Inferior parietal cortex (tissue), 1 donor: ENCODE measurements around the gene RPL18A.
"Not testable (repeated sequence)": the region's sequence is repeated elsewhere in the genome, so short reads cannot be mapped to it uniquely, and the experiment has no call there.

Experiments
- DNase-seq: peaks from one replicate; pipeline ENCODE4 v3.0.0-alpha.2; 2016; ENCODE audit errors: extremely low spot score

Gene RPL18A

GRCh38 chr19:17866964-17867486 lies 7.3 kb downstream of the RPL18A start:
- no peak for DNase-seq

DNA sequence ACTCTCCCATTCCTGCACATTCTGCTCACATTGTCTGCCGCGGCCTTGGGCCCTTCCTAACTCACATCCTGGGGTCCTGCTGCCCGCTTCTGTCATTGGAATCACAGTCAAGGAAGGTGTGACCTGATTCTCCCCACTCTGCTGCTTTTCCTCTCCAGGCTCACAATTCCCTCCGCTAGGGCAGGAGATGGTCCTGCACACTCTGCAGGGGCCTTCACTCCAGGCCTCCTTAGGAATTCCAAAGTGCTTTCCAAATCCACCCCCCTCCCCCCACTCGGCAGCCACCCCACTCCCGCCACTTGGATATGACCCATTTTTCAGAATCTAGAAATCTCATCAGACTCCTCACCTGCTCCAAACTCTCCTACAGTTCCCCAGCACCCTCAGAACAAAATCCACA lies 9.0 kb downstream of the RPL18A start:
- no peak for DNase-seq

GRCh38 chr19:17869114-17869608 lies 9.5 kb downstream of the RPL18A start:
- DNase-seq: no peak

DNA sequence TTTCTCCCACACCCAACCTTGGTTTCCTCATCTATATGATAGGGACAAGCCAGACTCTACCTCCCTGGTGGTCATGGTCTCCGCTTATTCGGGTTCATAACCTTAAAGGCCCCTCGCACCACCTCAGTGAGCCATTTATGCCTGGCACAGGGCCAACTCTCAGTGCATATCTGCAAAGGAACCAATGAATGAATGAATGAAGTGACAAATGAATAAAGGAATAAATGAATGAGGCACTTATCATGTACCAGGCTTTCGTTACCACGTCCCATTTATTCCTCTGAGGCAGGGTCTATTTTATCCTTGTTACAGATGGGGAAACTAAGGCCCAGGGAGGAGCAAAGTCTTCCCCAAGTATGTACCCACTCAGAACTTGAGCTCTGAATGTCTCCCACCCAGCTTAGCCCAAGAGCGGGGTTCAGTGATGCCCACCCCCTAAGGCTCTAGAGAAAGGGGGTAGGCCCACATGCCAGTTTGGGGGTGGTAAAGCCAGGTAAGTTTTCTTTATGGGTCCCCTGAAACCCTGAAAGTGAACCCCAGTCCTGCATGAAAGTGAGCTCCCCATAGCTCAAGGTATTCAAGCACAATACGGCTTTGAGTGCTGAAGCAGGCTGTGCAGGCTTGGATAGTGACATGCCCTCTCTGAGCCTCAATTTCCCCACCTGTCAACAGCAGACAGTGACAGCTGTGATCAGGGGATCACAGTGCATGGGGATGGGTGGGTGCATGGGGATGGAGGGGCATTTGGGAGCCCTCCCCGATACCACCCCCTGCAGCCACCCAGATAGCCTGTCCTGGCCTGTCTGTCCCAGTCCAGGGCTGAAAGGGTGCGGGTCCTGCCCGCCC lies 11.5 kb downstream of the RPL18A start:
- no peak for DNase-seq

GRCh38 chr19:17871878-17872250 lies 12.2 kb downstream of the RPL18A start, which contains the start of gene SLC5A5:
Gene SLC5A5 (plus strand): TSS chr19:17871945. CDS start chr19:17872320, 375 bp downstream.
- DNase-seq: no peak

DNA sequence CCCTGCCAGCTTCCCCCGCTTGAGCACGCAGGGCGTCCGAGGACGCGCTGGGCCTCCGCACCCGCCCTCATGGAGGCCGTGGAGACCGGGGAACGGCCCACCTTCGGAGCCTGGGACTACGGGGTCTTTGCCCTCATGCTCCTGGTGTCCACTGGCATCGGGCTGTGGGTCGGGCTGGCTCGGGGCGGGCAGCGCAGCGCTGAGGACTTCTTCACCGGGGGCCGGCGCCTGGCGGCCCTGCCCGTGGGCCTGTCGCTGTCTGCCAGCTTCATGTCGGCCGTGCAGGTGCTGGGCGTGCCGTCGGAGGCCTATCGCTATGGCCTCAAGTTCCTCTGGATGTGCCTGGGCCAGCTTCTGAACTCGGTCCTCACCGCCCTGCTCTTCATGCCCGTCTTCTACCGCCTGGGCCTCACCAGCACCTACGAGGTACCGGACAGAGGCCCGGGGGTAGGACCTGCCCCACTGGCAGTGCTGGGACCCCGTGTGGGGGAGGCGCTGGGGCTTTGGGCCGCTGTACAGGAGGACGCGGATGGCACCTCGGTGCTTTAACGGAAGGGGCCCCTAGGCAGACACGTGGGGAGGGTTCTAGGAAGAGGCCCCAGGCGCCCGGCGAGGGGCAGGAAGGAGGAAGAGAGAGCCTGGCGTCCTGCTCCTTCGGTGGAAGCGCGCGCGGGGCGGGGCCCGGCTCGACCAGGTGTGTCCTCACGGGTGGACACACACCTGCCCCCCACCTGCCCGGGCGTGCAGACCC lies 12.7 kb downstream of the RPL18A start:
- no peak for DNase-seq

DNA sequence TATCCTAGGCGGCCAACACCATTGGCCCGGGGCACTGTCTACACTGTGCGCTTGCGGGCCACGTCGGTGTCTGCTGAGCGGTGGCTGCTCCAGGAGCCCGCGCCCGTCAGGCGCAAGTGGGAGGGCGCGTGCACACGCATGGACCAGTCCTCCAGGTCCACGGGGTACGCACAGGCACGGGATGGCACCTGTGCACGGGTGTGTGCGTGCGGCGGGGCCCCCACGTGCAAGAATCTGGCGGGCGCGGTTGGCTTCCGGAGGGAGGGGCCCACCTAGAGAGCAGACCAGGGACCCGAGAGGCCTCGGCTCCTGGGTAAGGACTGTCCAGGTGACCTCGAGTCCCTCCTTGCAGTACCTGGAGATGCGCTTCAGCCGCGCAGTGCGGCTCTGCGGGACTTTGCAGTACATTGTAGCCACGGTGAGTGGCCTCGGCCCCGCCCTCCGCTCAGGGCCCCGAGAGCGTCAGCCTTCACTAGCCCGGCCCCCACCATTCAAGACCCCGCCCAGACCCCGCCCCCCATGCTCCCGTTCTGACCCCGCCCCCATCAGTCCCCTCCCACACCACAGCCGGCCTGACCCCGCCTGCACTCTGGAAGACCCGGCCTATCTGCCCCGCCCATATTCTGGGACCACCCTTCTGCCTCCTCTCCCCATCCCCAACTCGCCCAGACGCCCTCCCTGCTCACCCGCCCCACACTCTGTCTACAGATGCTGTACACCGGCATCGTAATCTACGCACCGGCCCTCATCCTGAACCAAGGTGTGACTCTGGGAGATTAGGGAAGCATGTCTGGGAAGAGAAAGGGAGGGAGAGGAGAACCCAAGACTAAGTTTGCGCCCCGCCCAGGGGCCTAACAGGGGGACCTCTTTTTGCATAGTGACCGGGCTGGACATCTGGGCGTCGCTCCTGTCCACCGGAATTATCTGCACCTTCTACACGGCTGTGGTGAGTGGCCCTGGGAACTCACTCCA lies 14.4 kb downstream of the RPL18A start:
- DNase-seq: no peak

- no peak for DNase-seq
Observed at GRCh38 chr19:17874758-17875135, 15.0 kb downstream of the RPL18A start.

- DNase-seq: no peak
Observed at GRCh38 chr19:17877696-17878095, 18.0 kb downstream of the RPL18A start.

DNA sequence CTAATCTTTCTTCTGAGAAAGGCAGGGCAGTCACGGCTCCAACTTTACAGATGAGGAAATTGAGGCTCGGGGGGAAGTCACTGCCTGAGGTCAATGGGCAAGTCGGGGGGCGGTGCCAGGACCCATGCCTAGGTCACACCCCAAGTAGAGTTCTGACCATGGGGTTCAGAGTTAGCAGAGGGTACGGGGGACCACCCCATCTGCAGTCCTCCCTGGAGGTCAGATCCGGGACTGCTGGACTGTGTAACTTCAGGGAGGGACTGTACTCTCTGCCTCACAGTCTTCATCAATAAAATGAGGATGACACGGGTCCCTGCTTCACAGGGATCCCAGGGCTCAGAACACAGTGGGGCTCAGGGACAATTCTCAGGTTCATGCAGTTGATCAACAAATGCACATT lies 19.8 kb downstream of the RPL18A start:
- DNase-seq: no peak

DNA sequence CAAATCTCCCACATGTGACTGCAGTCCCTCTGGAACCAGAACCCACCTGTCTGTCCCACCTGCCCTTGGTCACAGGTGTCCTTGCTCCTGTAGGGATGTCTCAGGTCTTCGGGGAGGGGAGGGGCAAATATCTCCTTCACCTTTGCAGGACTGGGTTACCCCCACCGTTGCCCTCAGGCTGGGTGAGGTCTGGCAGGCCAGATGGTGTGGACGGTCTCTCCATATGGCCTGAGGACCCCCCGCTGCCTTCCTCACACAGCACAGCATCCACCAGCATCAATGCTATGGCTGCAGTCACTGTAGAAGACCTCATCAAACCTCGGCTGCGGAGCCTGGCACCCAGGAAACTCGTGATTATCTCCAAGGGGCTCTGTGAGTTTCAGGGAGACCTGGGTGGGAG lies 22.0 kb downstream of the RPL18A start:
- DNase-seq: no peak

GRCh38 chr19:17883627-17884410 lies 24.1 kb downstream of the RPL18A start:
- no peak for DNase-seq

- no peak for DNase-seq
Observed at GRCh38 chr19:17886515-17886914, 26.8 kb downstream of the RPL18A start.

DNA sequence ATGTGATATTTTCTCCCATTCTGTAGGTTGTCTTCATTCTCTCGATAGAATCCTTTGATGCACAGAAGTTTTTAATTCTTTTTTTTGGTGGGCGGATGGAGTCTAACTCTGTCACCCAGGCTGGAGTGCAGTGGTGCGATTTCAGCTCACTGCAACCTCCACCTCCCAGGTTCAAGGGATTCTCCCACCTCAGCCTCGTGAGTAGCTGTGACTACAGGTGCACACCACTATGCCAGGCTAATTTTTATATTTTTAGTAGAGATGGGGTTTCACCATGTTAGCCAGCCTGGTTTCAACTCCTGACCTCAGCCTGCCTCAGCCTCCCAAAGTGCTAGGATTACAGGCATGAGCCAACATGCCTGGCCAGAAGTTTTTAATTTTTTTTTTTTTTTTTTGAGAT lies 27.5 kb downstream of the RPL18A start:
- not testable (repeated sequence) for DNase-seq

GRCh38 chr19:17888260-17888659 lies 28.6 kb downstream of the RPL18A start:
- DNase-seq: no peak

DNA sequence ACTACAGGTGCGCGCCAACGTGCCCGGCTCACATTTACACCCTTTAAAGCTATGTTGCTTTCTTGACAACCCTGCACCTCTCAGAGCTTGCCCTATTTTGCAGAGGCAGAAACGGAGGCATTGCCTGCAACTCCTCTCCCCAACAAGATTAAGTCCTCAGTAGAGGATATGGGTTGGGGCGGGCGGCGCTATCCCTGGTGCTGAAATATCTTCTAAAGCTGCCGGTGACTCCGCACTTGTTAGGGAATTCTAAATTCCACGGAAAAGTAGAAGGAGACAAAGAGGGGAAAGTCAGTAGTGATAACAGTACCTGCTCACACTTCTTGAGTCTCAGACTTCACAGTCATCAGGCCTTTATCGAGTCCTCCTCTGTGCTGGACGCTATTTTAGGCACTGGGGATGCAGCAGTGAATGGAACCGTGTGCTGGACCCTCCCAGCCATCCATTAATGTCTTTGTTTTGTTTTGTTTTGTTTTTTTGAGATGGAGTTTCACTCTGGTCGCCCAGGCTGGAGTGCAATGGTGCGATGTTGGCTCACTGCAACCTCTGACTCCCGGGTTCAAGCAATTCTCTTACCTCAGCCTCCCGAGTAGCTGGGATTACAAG lies 30.0 kb downstream of the RPL18A start:
- no peak for DNase-seq

GRCh38 chr19:17893766-17894165 lies 34.1 kb downstream of the RPL18A start:
- DNase-seq: no peak

DNA sequence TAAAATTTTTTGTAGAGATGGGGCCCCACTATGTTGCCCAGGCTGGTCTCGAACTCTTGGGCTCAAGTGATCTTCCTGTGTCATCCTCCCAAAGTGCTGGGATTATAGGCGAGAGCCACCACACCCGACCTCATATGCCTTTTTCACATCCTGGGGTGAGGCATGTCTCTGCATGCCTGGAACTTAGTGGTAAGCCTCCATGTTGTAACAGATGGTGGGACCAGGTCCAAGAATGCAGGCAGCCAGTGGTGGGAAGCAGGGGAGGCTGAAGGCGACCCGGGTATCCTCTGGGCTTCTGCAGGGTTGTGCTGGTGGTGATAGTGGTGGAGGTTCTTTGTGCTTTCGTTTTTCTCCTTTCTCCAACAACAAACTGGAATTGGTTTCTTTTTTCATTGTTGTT lies 43.0 kb downstream of the RPL18A start:
- no peak for DNase-seq

DNA sequence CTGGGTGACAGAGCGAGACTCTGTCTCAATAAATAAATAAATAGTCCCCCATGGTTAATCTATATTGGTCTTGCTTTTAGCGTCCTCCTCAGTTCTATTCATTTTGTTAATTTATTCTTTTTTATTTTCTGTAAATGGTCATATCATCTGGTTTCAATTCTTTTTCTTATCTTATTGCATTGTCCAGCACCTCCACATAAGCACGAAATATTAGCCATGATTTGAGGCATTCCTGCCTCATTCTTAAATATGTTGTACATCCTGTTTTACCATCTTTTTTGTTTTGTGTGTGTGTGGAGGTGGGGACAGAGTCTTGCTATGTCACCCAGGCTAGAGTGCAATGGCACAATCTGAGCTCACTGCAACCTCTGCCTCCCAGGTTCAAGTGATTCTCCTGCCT lies 48.5 kb downstream of the RPL18A start:
- DNase-seq: no peak

DNA sequence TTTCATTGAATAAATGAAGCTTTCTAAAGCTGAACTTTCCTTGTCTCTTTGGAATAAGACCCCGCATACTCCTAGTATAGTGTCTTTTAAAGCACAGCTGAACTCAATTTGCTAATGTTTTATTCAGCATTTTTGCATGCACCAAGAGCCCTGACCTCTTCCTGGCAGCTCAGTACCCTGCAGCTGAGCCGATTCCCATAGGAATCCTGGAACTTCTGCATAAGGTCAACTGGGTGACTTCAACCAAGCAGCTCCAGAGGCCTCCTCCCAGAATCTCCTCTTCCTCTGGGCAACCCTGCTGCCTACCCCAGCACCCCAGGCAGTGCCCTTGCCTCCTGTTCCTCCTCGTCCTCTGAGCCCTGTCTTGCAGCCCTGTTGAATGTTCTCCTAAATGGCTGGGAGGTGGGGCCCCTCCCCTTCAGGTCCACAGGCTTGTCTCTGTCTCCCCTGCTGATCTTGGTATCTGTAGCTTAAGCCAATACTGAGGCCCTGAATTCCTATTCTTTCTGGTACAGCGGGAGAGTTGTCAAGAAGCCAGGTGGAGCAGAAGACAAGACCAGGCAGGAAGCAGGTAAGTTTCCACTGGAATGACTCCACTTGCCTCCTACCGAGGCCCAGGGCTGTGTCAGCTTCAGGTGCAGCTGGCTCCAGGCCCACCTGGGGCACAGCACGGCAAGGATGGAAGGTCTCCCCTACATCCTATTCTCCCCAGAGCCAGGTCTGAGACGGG lies 49.5 kb downstream of the RPL18A start:
- no peak for DNase-seq
